H9 (cell line): ENCODE results near the gene NKX3-2. TPM values are rescaled to one million over a fixed set of nuclear protein-coding genes. Genes with fewer than 3 reads are reported as not detected.

Experiments used
- DNase-seq: peaks from one replicate; pipeline ENCODE4 v3.0.0-alpha.2; 2017
- H2AFZ ChIP-seq: one replicate; pipeline ENCODE4 v1.6.1; 2013; ENCODE audit warnings: mild to moderate bottlenecking, low read length, control low read depth, moderate library complexity
- H2AK5ac ChIP-seq: 2 replicates; pipeline ENCODE4 v1.6.1; 2013; ENCODE audit warnings: low read length, control low read depth, mixed read lengths; ENCODE audit not compliant: insufficient read length
- H2BK120ac ChIP-seq: one replicate; pipeline ENCODE4 v1.6.1; 2013; ENCODE audit warnings: low read depth, mild to moderate bottlenecking, low read length, control low read depth, inconsistent platforms; ENCODE audit not compliant: poor library complexity, severe bottlenecking
- H2BK12ac ChIP-seq: 2 replicates; pipeline ENCODE4 v1.6.1; 2013; ENCODE audit warnings: low read length, control low read depth, mixed read lengths, low read depth; ENCODE audit not compliant: insufficient read length
- H2BK15ac ChIP-seq: 2 replicates; pipeline ENCODE4 v1.6.1; 2013; ENCODE audit warnings: low read depth, low read length, control low read depth
- H2BK20ac ChIP-seq: one replicate; pipeline ENCODE4 v1.6.1; 2013; ENCODE audit warnings: low read depth, mild to moderate bottlenecking, low read length, control low read depth, inconsistent platforms; ENCODE audit not compliant: poor library complexity, severe bottlenecking
- H2BK5ac ChIP-seq: 2 replicates; pipeline ENCODE4 v1.6.1; 2013; ENCODE audit warnings: low read length, control low read depth, mixed read lengths; ENCODE audit not compliant: insufficient read length
- H3K14ac ChIP-seq: 2 replicates; pipeline ENCODE4 v1.6.1; 2013; ENCODE audit warnings: low read length, control low read depth; ENCODE audit not compliant: insufficient read depth
- H3K18ac ChIP-seq: 2 replicates; pipeline ENCODE4 v1.6.1; 2013; ENCODE audit warnings: low read depth, mild to moderate bottlenecking, mixed read lengths, low read length, control low read depth; ENCODE audit not compliant: insufficient read length
- H3K23ac ChIP-seq: 2 replicates; pipeline ENCODE4 v1.6.1; 2013; ENCODE audit warnings: low read length, control low read depth, mixed read lengths, low read depth; ENCODE audit not compliant: insufficient read length
- H3K23me2 ChIP-seq: 2 replicates; pipeline ENCODE4 v1.6.1; 2013; ENCODE audit warnings: low read depth, mild to moderate bottlenecking, mixed read lengths, low read length, control low read depth; ENCODE audit not compliant: insufficient read length, poor library complexity, severe bottlenecking
- H3K27ac ChIP-seq: 2 replicates; pipeline ENCODE4 v1.5.1; 2013; ENCODE audit warnings: low read length, control low read depth, mixed read lengths, low read depth; ENCODE audit not compliant: insufficient read length
- H3K27me3 ChIP-seq: 2 replicates; pipeline ENCODE4 v1.6.1; 2013; ENCODE audit warnings: low read length, control low read depth, inconsistent platforms; ENCODE audit not compliant: insufficient read depth
- H3K4ac ChIP-seq: 2 replicates; pipeline ENCODE4 v1.6.1; 2013; ENCODE audit warnings: low read depth, mild to moderate bottlenecking, control low read depth, inconsistent platforms, low read length, moderate library complexity
- H3K4me1 ChIP-seq: 2 replicates; pipeline ENCODE4 v1.6.1; 2013; ENCODE audit warnings: low read length, control low read depth, inconsistent platforms; ENCODE audit not compliant: insufficient read depth
- H3K4me2 ChIP-seq: 2 replicates; pipeline ENCODE4 v1.6.1; 2013; ENCODE audit warnings: low read length, control low read depth, mixed read lengths; ENCODE audit not compliant: insufficient read length, insufficient read depth
- H3K56ac ChIP-seq: 2 replicates; pipeline ENCODE4 v1.6.1; 2013; ENCODE audit warnings: low read depth, mild to moderate bottlenecking, mixed read lengths, low read length, control low read depth; ENCODE audit not compliant: insufficient read length
- H3K79me1 ChIP-seq: 2 replicates; pipeline ENCODE4 v1.6.1; 2013; ENCODE audit warnings: low read depth, mild to moderate bottlenecking, moderate library complexity, low read length, control low read depth, inconsistent platforms; ENCODE audit not compliant: insufficient read depth, poor library complexity, severe bottlenecking
- H3K79me2 ChIP-seq: 2 replicates; pipeline ENCODE4 v1.6.1; 2013; ENCODE audit warnings: low read length, control low read depth, inconsistent platforms; ENCODE audit not compliant: insufficient read depth
- H3K9ac ChIP-seq: 2 replicates; pipeline ENCODE4 v1.6.1; 2013; ENCODE audit warnings: low read length, control low read depth, mixed read lengths; ENCODE audit not compliant: insufficient read length; ENCODE audit errors: extremely low read depth
- H3K9me3 ChIP-seq: one replicate; pipeline ENCODE4 v1.6.1; 2013; ENCODE audit warnings: low read depth, low read length, inconsistent platforms; ENCODE audit not compliant: control insufficient read depth
- H3T11ph ChIP-seq: one replicate; pipeline ENCODE4 v1.6.1; 2013; ENCODE audit warnings: mild to moderate bottlenecking, low read length, control low read depth, inconsistent platforms
- H4K20me1 ChIP-seq: one replicate; pipeline ENCODE4 v1.6.1; 2013; ENCODE audit not compliant: control insufficient read depth, insufficient read length, insufficient read depth
- H4K5ac ChIP-seq: 2 replicates; pipeline ENCODE4 v1.6.1; 2013; ENCODE audit warnings: low read depth, mild to moderate bottlenecking, mixed read lengths, low read length, control low read depth; ENCODE audit not compliant: insufficient read length
- H4K8ac ChIP-seq: replicated peaks from 2 replicates; pipeline ENCODE4 v1.6.1; 2013; ENCODE audit warnings: low read length, control low read depth, mixed read lengths, low read depth; ENCODE audit not compliant: insufficient read length
- H4K91ac ChIP-seq: 2 replicates; pipeline ENCODE4 v1.6.1; 2013; ENCODE audit warnings: low read depth, mild to moderate bottlenecking, moderate library complexity, mixed read lengths, low read length, control low read depth; ENCODE audit not compliant: insufficient read length
- H3K27ac Mint-ChIP-seq, 3 experiments: 2 replicates in 2 of 3; 3 replicates in 1 of 3; pipeline ENCODE4 v1.8.0; 2020 to 2021; ENCODE audit warnings: mixed read lengths in 3 of 3, mild to moderate bottlenecking in 1 of 3, moderate library complexity in 1 of 3
- H3K27me3 Mint-ChIP-seq: 2 replicates; pipeline ENCODE4 v1.8.0; 2021; ENCODE audit warnings: low read depth, mild to moderate bottlenecking, moderate library complexity, mixed read lengths
- H3K36me3 Mint-ChIP-seq, 3 experiments: 2 replicates in 2 of 3; 3 replicates in 1 of 3; pipeline ENCODE4 v1.8.0; 2020 to 2021; ENCODE audit warnings: low read depth in 3 of 3, mixed read lengths in 3 of 3; ENCODE audit not compliant: insufficient read depth in 1 of 3
- H3K4me1 Mint-ChIP-seq, 2 experiments: 2 replicates each; pipeline ENCODE4 v1.8.0; 2020; ENCODE audit warnings: mixed read lengths in 2 of 2
- H3K4me3 Mint-ChIP-seq, 2 experiments: 2 replicates in 1 of 2; 3 replicates in 1 of 2; pipeline ENCODE4 v1.8.0; 2020 to 2021; ENCODE audit warnings: mild to moderate bottlenecking in 2 of 2, mixed read lengths in 2 of 2, moderate library complexity in 1 of 2
- H3K9me3 Mint-ChIP-seq, 2 experiments: 2 replicates in 1 of 2; 3 replicates in 1 of 2; pipeline ENCODE4 v1.8.0; 2020; ENCODE audit warnings: mild to moderate bottlenecking in 2 of 2, mixed read lengths in 2 of 2, moderate library complexity in 1 of 2
- CTCF ChIP-seq: fragments of 200-600 bp; sonication (generic); conservative IDR thresholded peaks from 3 replicates; pipeline ENCODE4 v1.8.0; 2021; ENCODE audit warnings: antibody characterized with exemption, mild to moderate bottlenecking
- total RNA-seq: library from RNA; stranded (reverse); gene quantifications from 2 replicates; pipeline ENCODE4 v1.2.1, GENCODE V29; 2021

Gene NKX3-2
- total RNA-seq, 1 experiment from 2014 or later: 1.9 TPM

GRCh38 chr4:13493793-13494192, 50.5 kb downstream of the NKX3-2 start:
- Histone ChIP-seq H4K20me1 (no peaks in the 10 kb centered on the region), H2AK5ac (no peak overlapping the region), H3K14ac (no peak overlapping the region), H3K4ac (no peak overlapping the region), H2BK20ac (no peak overlapping the region), H3K79me2 (no peaks in the 10 kb centered on the region), H2BK5ac (no peak overlapping the region), H3K4me1 (no peaks in the 10 kb centered on the region; the same call in 1 of the 2 replicates), H2BK15ac (no peak overlapping the region), H4K8ac (no peak overlapping the region), H2BK120ac (no peak overlapping the region), H3T11ph (no peak overlapping the region), H3K27me3 (no peaks in the 10 kb centered on the region), H3K9ac (no peak overlapping the region), H4K5ac (no peak overlapping the region), H2AFZ (no peak overlapping the region), H4K91ac (no peak overlapping the region), H2BK12ac (no peak overlapping the region), H3K23me2 (no peaks in the 10 kb centered on the region), H3K18ac (no peak overlapping the region), H3K23ac (no peak overlapping the region), H3K79me1 (no peaks in the 10 kb centered on the region), H3K4me2 (no peak overlapping the region), H3K9me3 (no peaks in the 10 kb centered on the region), H3K56ac (no peak overlapping the region), H3K27ac (no peak overlapping the region)
- H3K36me3 Mint-ChIP-seq: no peaks in the 10 kb centered on the region
- no peaks in the 10 kb centered on the region for H3K9me3 Mint-ChIP-seq
- H3K27ac Mint-ChIP-seq: no peak overlapping the region
- no peak for TF ChIP-seq CTCF
- H3K27me3 Mint-ChIP-seq: no peaks in the 10 kb centered on the region
- H3K4me1 Mint-ChIP-seq: peaks cover 6 to 7% of the 10 kb centered on the region in 2 experiments; a peak in 1 of 4 replicates
- H3K4me3 Mint-ChIP-seq: no peak overlapping the region
- no peak for DNase-seq
